ENCODE data around the gene S100A3. TPM values are rescaled to one million over a fixed set of nuclear protein-coding genes. Genes with fewer than 3 reads are reported as not detected.

S100A3 gene
- total and polyA plus RNA-seq, 4 donors: not detected

- DNase-seq (ENCODE audit: low spot score): no peak
- Histone ChIP-seq H3K27me3 (ENCODE audit: control insufficient read depth in 4 of 4, insufficient read depth in 4 of 4, low read length in 3 of 4) (no peaks in the 10 kb centered on the region), H3K9me3 (ENCODE audit: control insufficient read depth in 4 of 4, low read length in 3 of 4) (no peaks in the 10 kb centered on the region), H3K4me3 (ENCODE audit: low read depth in 1 of 3, low read length in 3 of 3) (no peak overlapping the region), H3K4me1 (ENCODE audit: control insufficient read depth in 4 of 4, insufficient read depth in 4 of 4, low read length in 3 of 4) (no peaks in the 10 kb centered on the region), H3K9ac (ENCODE audit: low read depth in 1 of 2, low read length in 2 of 2) (no peak overlapping the region), H3K27ac (ENCODE audit: low read depth in 1 of 2, low read length in 2 of 2) (no peak overlapping the region), H3K36me3 (ENCODE audit: control insufficient read depth in 4 of 4, insufficient read depth in 3 of 4, low read depth in 1 of 4, low read length in 3 of 4) (no peaks in the 10 kb centered on the region)
- TF ChIP-seq HNF4G (IDR thresholded peaks at IDR 0.05) (no peak), FOXA1 (IDR thresholded peaks at IDR 0.05) (no peak), GABPA (IDR thresholded peaks at IDR 0.05 in 1 of 2, conservative IDR thresholded peaks at IDR 0.05 in 1 of 2) (no peak), REST (IDR thresholded peaks at IDR 0.05) (no peak), YY1 (IDR thresholded peaks at IDR 0.05) (no peak), ATF3 (IDR thresholded peaks at IDR 0.05) (no peak), ZBTB33 (IDR thresholded peaks at IDR 0.05) (no peak), EGR1 (IDR thresholded peaks at IDR 0.05; ENCODE audit: low read depth in 2 of 2) (no peak), FOXA2 (IDR thresholded peaks at IDR 0.05) (no peak), CTCF (IDR thresholded peaks at IDR 0.05; ENCODE audit: low read depth, low read length, missing input control) (no peak), JUND (IDR thresholded peaks at IDR 0.05) (no peak), RAD21 (IDR thresholded peaks at IDR 0.05) (no peak)
- 70% methylated on average over 5 of the region's 5 CpGs for WGBS
These were observed 38.3 kb upstream of the S100A3 start for GRCh38 chr1:153587314-153587713.

- TF ChIP-seq HNF4A (conservative IDR thresholded peaks at IDR 0.05) (no peak), ATF3 (IDR thresholded peaks at IDR 0.05) (no peak), TAF1 (conservative IDR thresholded peaks at IDR 0.05) (no peak)
- no peaks in the 10 kb centered on the region for H3K27me3 ChIP-seq (ENCODE audit: control insufficient read depth in 4 of 4, insufficient read depth in 4 of 4, low read length in 3 of 4)
- H3K4me3 ChIP-seq (ENCODE audit: low read depth in 1 of 3, low read length in 3 of 3): no peak overlapping the region
- no peaks in the 10 kb centered on the region for H3K36me3 ChIP-seq (ENCODE audit: control insufficient read depth in 4 of 4, insufficient read depth in 3 of 4, low read depth in 1 of 4, low read length in 3 of 4)
- H3K9ac ChIP-seq (ENCODE audit: low read depth in 1 of 2, low read length in 2 of 2): no peak overlapping the region
- DNase-seq (ENCODE audit: low spot score): no peak
- WGBS: 76% methylated on average over 1 of the region's 1 CpG
- no peaks in the 10 kb centered on the region for H3K9me3 ChIP-seq (ENCODE audit: control insufficient read depth in 4 of 4, low read length in 3 of 4)
- no peaks in the 10 kb centered on the region for H3K4me1 ChIP-seq (ENCODE audit: control insufficient read depth in 4 of 4, insufficient read depth in 4 of 4, low read length in 3 of 4)
- no peak overlapping the region for H3K27ac ChIP-seq (ENCODE audit: low read depth in 1 of 2, low read length in 2 of 2)
These were observed 37.3 kb upstream of the S100A3 start for GRCh38 chr1:153586347-153586746.
